A549 (cell line): ENCODE results near the gene IFI27L2.

Experiments used
- EP300 ChIP-seq, 2 experiments: fragments of >200 bp; sonication (Bioruptor Twin); formaldehyde crosslinking; IDR thresholded peaks; 2 replicates in 1 of 2; 3 replicates in 1 of 2; pipeline ENCODE4 v1.6.1; 2016 to 2017
- FOSL2 ChIP-seq, 2 experiments: fragments of 450-650 bp in 1 of 2; fragments of >200 bp in 1 of 2; sonication (Bioruptor Twin) in 1 of 2; formaldehyde crosslinking; IDR thresholded peaks; 2 replicates each; pipeline versions ENCODE4 v1.5.0 to v1.6.1; 2016 to 2020; ENCODE audit warnings: mild to moderate bottlenecking in 1 of 2, moderate library complexity in 1 of 2
- MYC ChIP-seq: IDR thresholded peaks from 2 replicates; pipeline ENCODE4 v1.6.1; 2012; ENCODE audit warnings: mild to moderate bottlenecking, inconsistent platforms, low read length, improper control_type of control experiment, borderline replicate concordance
- PHF8 ChIP-seq: fragments of 200-600 bp; sonication (generic); IDR thresholded peaks from 2 replicates; pipeline ENCODE4 v1.6.1; 2016; ENCODE audit warnings: low read depth, mild to moderate bottlenecking, antibody characterized with exemption, moderate library complexity, borderline replicate concordance
- POLR2A ChIP-seq: IDR thresholded peaks from 2 replicates; pipeline ENCODE4 v1.6.1; 2012; ENCODE audit warnings: mild to moderate bottlenecking, low read length
- RAD21 ChIP-seq, 2 experiments: fragments of >200 bp in 1 of 2; sonication (Bioruptor Twin) in 1 of 2; formaldehyde crosslinking in 1 of 2; IDR thresholded peaks in 1 of 2; conservative IDR thresholded peaks in 1 of 2; 2 replicates in 1 of 2; 3 replicates in 1 of 2; pipeline ENCODE4 v1.6.1; 2012 to 2018; ENCODE audit warnings: inconsistent platforms in 1 of 2
- RFX5 ChIP-seq: fragments of 450-650 bp; IDR thresholded peaks from 2 replicates; pipeline ENCODE4 v1.7.1; 2014; ENCODE audit warnings: antibody characterized with exemption, mild to moderate bottlenecking, moderate library complexity
- RNF2 ChIP-seq: fragments of 200-600 bp; sonication (generic); IDR thresholded peaks from 2 replicates; pipeline ENCODE4 v1.6.1; 2016; ENCODE audit warnings: low read depth, mild to moderate bottlenecking, antibody characterized with exemption, moderate library complexity, borderline replicate concordance
- TF ChIP-seq, protein P1 (sequence below): IDR thresholded peaks from 2 replicates; pipeline ENCODE4 v1.6.1; 2012
- TF ChIP-seq, protein P2 (sequence below): fragments of >200 bp; sonication (Bioruptor Twin); formaldehyde crosslinking; IDR thresholded peaks from 3 replicates; pipeline ENCODE4 v1.5.1; 2016
- TF ChIP-seq, protein P3 (sequence below): fragments of 200-600 bp; sonication (generic); IDR thresholded peaks from 2 replicates; pipeline ENCODE4 v1.6.1; 2016; ENCODE audit warnings: antibody characterized with exemption, mild to moderate bottlenecking, moderate library complexity

DNA sequence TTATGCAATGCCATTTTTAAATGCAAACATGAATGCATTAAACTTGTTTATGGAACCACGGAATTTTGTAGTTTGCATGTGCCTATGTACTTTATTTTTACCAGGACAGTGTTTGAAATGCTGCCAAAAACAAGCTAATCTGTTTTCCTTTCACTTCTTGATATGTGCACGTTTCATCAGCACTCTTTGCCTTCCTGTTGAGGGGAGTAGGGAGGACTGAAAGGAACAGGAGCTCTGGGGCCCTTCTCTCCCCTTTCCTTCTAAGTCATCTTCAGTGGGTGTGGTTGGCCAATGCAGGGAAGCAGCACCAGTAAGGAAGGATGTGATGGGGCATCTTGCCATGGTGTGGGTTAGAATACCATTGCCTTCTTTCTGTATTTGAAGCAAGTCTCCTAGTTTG lies 32.6 kb upstream of the IFI27L2 start:
- no peak for TF ChIP-seq EP300 (IDR thresholded peaks at IDR 0.05)
- TF ChIP-seq FOSL2 (IDR thresholded peaks at IDR 0.05) = no peak
- no peak for TF ChIP-seq FOSL2 (CRISPR knock-in tag; IDR thresholded peaks at IDR 0.05)
- TF ChIP-seq RFX5 = no peak
- no peak for TF ChIP-seq MYC
- TF ChIP-seq, protein P1, sequence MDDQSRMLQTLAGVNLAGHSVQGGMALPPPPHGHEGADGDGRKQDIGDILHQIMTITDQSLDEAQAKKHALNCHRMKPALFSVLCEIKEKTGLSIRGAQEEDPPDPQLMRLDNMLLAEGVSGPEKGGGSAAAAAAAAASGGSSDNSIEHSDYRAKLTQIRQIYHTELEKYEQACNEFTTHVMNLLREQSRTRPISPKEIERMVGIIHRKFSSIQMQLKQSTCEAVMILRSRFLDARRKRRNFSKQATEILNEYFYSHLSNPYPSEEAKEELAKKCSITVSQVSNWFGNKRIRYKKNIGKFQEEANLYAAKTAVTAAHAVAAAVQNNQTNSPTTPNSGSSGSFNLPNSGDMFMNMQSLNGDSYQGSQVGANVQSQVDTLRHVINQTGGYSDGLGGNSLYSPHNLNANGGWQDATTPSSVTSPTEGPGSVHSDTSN = no peak
- no peak for TF ChIP-seq POLR2A
- TF ChIP-seq RNF2 = no peak
- TF ChIP-seq PHF8 = no peak
- TF ChIP-seq, protein P2, sequence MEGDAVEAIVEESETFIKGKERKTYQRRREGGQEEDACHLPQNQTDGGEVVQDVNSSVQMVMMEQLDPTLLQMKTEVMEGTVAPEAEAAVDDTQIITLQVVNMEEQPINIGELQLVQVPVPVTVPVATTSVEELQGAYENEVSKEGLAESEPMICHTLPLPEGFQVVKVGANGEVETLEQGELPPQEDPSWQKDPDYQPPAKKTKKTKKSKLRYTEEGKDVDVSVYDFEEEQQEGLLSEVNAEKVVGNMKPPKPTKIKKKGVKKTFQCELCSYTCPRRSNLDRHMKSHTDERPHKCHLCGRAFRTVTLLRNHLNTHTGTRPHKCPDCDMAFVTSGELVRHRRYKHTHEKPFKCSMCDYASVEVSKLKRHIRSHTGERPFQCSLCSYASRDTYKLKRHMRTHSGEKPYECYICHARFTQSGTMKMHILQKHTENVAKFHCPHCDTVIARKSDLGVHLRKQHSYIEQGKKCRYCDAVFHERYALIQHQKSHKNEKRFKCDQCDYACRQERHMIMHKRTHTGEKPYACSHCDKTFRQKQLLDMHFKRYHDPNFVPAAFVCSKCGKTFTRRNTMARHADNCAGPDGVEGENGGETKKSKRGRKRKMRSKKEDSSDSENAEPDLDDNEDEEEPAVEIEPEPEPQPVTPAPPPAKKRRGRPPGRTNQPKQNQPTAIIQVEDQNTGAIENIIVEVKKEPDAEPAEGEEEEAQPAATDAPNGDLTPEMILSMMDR = no peak
- TF ChIP-seq, protein P3, sequence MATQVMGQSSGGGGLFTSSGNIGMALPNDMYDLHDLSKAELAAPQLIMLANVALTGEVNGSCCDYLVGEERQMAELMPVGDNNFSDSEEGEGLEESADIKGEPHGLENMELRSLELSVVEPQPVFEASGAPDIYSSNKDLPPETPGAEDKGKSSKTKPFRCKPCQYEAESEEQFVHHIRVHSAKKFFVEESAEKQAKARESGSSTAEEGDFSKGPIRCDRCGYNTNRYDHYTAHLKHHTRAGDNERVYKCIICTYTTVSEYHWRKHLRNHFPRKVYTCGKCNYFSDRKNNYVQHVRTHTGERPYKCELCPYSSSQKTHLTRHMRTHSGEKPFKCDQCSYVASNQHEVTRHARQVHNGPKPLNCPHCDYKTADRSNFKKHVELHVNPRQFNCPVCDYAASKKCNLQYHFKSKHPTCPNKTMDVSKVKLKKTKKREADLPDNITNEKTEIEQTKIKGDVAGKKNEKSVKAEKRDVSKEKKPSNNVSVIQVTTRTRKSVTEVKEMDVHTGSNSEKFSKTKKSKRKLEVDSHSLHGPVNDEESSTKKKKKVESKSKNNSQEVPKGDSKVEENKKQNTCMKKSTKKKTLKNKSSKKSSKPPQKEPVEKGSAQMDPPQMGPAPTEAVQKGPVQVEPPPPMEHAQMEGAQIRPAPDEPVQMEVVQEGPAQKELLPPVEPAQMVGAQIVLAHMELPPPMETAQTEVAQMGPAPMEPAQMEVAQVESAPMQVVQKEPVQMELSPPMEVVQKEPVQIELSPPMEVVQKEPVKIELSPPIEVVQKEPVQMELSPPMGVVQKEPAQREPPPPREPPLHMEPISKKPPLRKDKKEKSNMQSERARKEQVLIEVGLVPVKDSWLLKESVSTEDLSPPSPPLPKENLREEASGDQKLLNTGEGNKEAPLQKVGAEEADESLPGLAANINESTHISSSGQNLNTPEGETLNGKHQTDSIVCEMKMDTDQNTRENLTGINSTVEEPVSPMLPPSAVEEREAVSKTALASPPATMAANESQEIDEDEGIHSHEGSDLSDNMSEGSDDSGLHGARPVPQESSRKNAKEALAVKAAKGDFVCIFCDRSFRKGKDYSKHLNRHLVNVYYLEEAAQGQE = no peak
- TF ChIP-seq RAD21 (conservative IDR thresholded peaks at IDR 0.05 in 1 of 2, IDR thresholded peaks at IDR 0.05 in 1 of 2) = no peak
